ENCODE results near the gene PSMD5.

GRCh38 chr9:120776788-120777187 lies 65.9 kb downstream of the PSMD5 start:
- TF ChIP-seq CTCF (optimal IDR thresholded peaks at IDR 0.05 in 1 of 3, IDR thresholded peaks at IDR 0.05 in 1 of 3, conservative IDR thresholded peaks at IDR 0.05 in 1 of 3; ENCODE audit: extremely low read depth in 1 of 3, insufficient read depth in 2 of 3, low read length in 3 of 3) (no peak), EZH2 (IDR thresholded peaks at IDR 0.05; ENCODE audit: low read length) (no peak)
